Caco-2 (cell line): Measurements from ENCODE around the gene ATXN7L2. TPM values are rescaled to one million over a fixed set of nuclear protein-coding genes. Genes with fewer than 3 reads are reported as not detected.

Experiments
- Bru-seq: library from RNA; stranded (reverse); fragments of 400-500 nt; gene quantifications from one replicate; lab custom pipeline; 2021; lab: Mats Ljungman, UMichigan
- BruChase-seq, 2 experiments: library from RNA; stranded (reverse); fragments of 400-500 nt; gene quantifications; one replicate each; lab custom pipeline; 2021; lab: Mats Ljungman, UMichigan
- BruUV-seq: library from RNA; stranded (reverse); fragments of 400-500 nt; replicated peaks from 2 replicates; lab custom pipeline; 2021; lab: Mats Ljungman, UMichigan
- CTCF ChIA-PET: fragments of 300-600 bp; sonication (Branson Sonifier 250); formaldehyde crosslinking; loops from one replicate; lab custom pipeline; 2022; ENCODE audit warnings: antibody characterized with exemption; lab: Charles Lee
- POLR2A ChIA-PET: fragments of 300-600 bp; sonication (Branson Sonifier 250); formaldehyde crosslinking; loops from one replicate; lab custom pipeline; 2022; ENCODE audit warnings: antibody characterized with exemption; lab: Charles Lee
- DNase-seq, 2 experiments: peaks; one replicate each; pipeline versions ENCODE4 v3.0.0 to v3.0.0-alpha.2; 2020 to 2022
- H3K27me3 ChIP-seq: replicated peaks from 2 replicates; pipeline ENCODE4 v1.6.0; 2011; ENCODE audit warnings: low read length; ENCODE audit not compliant: control insufficient read depth, insufficient read depth
- H3K36me3 ChIP-seq: 2 replicates; pipeline ENCODE4 v1.5.1; 2011; ENCODE audit warnings: low read length; ENCODE audit not compliant: control insufficient read depth, insufficient read depth
- H3K4me1 ChIP-seq: fragments of 250-450 bp; sonication (Bioruptor Pico); 2 replicates; pipeline ENCODE4 v1.5.1; 2020; ENCODE audit warnings: mild to moderate bottlenecking
- H3K4me3 ChIP-seq: 2 replicates; pipeline ENCODE4 v1.5.1; 2011; ENCODE audit warnings: low read depth, mild to moderate bottlenecking, control low read depth, low read length
- H3K9me3 ChIP-seq: fragments of 250-450 bp; sonication (Bioruptor Pico); 2 replicates; pipeline ENCODE4 v1.5.1; 2020; ENCODE audit warnings: mild to moderate bottlenecking, moderate library complexity
- H3K27ac Mint-ChIP-seq: one replicate; pipeline ENCODE4 v1.8.0; 2022; ENCODE audit warnings: mixed read lengths; ENCODE audit not compliant: unreplicated experiment
- H3K27me3 Mint-ChIP-seq: one replicate; pipeline ENCODE4 v1.8.0; 2022; ENCODE audit warnings: mixed read lengths; ENCODE audit not compliant: insufficient read depth, unreplicated experiment
- H3K36me3 Mint-ChIP-seq: one replicate; pipeline ENCODE4 v1.8.0; 2022; ENCODE audit warnings: mild to moderate bottlenecking, mixed read lengths; ENCODE audit not compliant: insufficient read depth, unreplicated experiment
- H3K4me1 Mint-ChIP-seq: one replicate; pipeline ENCODE4 v1.8.0; 2022; ENCODE audit warnings: low read depth, mixed read lengths; ENCODE audit not compliant: unreplicated experiment
- H3K4me3 Mint-ChIP-seq: one replicate; pipeline ENCODE4 v1.8.0; 2022; ENCODE audit warnings: mild to moderate bottlenecking, moderate library complexity, mixed read lengths; ENCODE audit not compliant: unreplicated experiment
- H3K9me3 Mint-ChIP-seq: one replicate; pipeline ENCODE4 v1.8.0; 2022; ENCODE audit warnings: mixed read lengths; ENCODE audit not compliant: unreplicated experiment
- intact Hi-C: fragments of 100-400 bp; cut with micrococcal nuclease; formaldehyde crosslinking; loops from one replicate; pipeline ENCODE4 v1.10.0; 2022; ENCODE audit not compliant: unreplicated experiment
- long read RNA-seq: library from polyadenylated mRNA; stranded (forward); transcript quantifications from one replicate; pipeline ENCODE4 v2.0.0, GENCODE V29; 2022
- total RNA-seq: library from RNA; stranded (reverse); gene quantifications from 2 replicates; pipeline ENCODE4 v1.2.3, GENCODE V29; 2022
- TF ChIP-seq, protein P1 (sequence below), 2 experiments: fragments of 200-600 bp in 1 of 2; IDR thresholded peaks; 1 replicate in 1 of 2; 2 replicates in 1 of 2; pipeline versions ENCODE4 v1.5.1 to v1.8.0; 2011 to 2022; ENCODE audit warnings: antibody characterized with exemption in 1 of 2, control low read depth in 1 of 2, inconsistent platforms in 1 of 2, low read depth in 1 of 2, low read length in 1 of 2, mild to moderate bottlenecking in 1 of 2, moderate library complexity in 1 of 2; ENCODE audit not compliant: insufficient read depth in 1 of 2, severe bottlenecking in 1 of 2, unreplicated experiment in 1 of 2

ATXN7L2 gene, protein sequence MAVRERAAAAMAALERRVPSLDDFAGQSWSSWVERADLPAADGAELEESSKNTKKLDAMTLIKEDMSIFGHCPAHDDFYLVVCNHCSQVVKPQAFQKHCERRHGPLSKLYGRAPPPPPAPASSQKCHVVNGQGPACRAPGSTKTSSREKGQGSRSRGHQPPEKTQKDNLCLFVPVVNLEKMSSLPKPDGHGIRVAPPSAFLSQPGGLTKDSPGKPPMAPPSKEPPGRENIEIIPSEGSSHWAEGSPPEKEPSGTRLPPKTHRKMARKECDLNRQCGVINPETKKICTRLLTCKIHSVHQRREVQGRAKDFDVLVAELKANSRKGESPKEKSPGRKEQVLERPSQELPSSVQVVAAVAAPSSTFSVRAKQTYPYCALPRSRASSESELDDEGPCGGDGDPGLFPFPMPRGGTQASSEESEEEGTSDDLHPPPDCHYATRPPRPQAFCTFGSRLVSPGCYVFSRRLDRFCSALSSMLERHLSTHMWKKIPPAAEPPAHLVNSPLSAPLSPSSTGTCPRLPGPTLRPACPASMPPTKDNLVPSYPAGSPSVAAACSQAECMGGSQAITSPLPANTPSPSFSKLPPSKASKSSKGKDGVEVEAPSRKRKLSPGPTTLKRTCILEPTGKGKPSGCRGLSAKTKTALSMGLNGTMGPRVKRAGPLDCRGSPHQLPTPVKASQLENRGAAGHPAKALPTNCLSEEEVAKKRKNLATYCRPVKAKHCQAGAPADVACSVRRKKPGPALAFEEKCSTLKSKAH
- total RNA-seq (3.9 and 4.0 TPM in 2 replicates), Bru-seq, nascent RNA (percentile 52 among the genes with signal in this experiment), BruChase-seq, experiment 1, labeled RNA remaining after a 2-hour chase (percentile 52 among the genes with signal in this experiment), BruChase-seq, experiment 2, labeled RNA remaining after a 6-hour chase (percentile 51 among the genes with signal in this experiment)
- long read RNA-seq, partial matches to known transcripts = 5 of 9 reads
- long read RNA-seq, other reads (novel, unspliced or antisense) = 4 of 9 reads

DNA sequence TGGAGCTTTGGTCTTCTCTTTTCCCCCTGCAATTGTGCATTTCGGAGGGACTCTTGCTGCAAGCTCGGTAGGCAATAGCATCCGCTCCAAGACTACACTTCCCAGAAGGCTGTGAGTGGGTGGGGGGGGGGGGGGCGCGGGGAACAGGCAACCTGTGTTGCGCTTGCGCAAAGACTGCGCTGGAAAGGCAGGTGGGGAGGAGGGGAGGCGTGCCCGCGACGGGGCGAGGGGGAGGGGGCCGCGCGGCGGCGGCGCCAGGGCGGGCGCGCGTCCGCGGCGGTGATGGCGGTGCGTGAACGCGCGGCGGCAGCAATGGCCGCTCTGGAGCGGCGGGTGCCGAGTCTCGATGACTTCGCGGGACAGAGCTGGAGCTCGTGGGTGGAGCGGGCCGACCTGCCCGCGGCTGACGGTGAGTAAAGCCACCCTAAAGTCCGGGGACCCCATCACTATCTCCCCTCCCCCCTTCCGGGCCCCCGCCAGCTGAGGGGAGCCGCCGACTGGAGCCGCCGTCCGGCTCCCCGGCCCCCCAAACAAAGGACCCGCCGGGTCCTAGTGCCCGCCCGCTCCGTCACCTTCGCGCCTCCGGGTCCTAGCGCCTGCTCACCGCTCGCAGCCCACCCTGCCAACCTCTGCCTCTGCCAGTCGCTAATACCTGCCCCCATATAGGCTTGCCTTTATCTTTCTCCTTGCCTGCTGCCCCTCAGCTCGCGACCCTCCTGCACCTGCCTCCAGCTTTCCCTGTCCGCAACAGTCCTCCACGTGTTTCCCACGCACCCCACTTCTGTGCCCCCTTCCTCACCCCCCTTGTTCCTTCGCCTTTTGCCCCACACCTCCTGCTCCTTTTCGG is at the start of gene ATXN7L2:
TSS of gene ATXN7L2 (plus strand) at position 234 of the 847 bp plus-strand sequence. CDS start at position 283, 49 bp downstream.
- H3K27ac Mint-ChIP-seq = peak within 1 kb of the TSS; percentile 88
- H3K27me3 ChIP-seq = no peaks in the 10 kb centered on the region
- intact Hi-C loops = loop anchor here (5.0 kb wide), 1 partner anchor 57 kb away; the partner anchor contains the start of gene PSMA5
- H3K36me3 Mint-ChIP-seq = no peaks in the 10 kb centered on the region
- ChIA-PET CTCF (interaction anchor here (0.6 to 1.3 kb wide), 5 partner anchors 10 to 684 kb away, joined by 3 to 8 read pairs (median 5); partner anchors contain the start of gene CYB561D1), POLR2A (interaction anchor here (0.6 kb wide), 4 partner anchors 10 to 56 kb away, joined by 3 to 12 read pairs (median 7); partner anchors contain the start of gene CYB561D1)
- peak; percentile 89 for DNase-seq
- H3K9me3 ChIP-seq = no peaks in the 10 kb centered on the region
- H3K4me1 Mint-ChIP-seq = no peaks in the 10 kb centered on the region
- TF ChIP-seq, protein P1, sequence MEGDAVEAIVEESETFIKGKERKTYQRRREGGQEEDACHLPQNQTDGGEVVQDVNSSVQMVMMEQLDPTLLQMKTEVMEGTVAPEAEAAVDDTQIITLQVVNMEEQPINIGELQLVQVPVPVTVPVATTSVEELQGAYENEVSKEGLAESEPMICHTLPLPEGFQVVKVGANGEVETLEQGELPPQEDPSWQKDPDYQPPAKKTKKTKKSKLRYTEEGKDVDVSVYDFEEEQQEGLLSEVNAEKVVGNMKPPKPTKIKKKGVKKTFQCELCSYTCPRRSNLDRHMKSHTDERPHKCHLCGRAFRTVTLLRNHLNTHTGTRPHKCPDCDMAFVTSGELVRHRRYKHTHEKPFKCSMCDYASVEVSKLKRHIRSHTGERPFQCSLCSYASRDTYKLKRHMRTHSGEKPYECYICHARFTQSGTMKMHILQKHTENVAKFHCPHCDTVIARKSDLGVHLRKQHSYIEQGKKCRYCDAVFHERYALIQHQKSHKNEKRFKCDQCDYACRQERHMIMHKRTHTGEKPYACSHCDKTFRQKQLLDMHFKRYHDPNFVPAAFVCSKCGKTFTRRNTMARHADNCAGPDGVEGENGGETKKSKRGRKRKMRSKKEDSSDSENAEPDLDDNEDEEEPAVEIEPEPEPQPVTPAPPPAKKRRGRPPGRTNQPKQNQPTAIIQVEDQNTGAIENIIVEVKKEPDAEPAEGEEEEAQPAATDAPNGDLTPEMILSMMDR (IDR thresholded peaks at IDR 0.05; ENCODE audit: insufficient read depth in 1 of 2, low read depth in 1 of 2, low read length in 1 of 2, severe bottlenecking in 1 of 2, unreplicated experiment in 1 of 2) = no peak
- H3K9me3 Mint-ChIP-seq = no peaks in the 10 kb centered on the region
- BruUV-seq = no TSS peak
- H3K36me3 ChIP-seq = no peaks in the 10 kb centered on the region
- H3K4me3 Mint-ChIP-seq = peak within 1 kb of the TSS; percentile 94
- H3K4me3 ChIP-seq = peak within 1 kb of the TSS; percentile 81
- peaks cover 5% of the 10 kb centered on the region; the same call in 1 of the 2 replicates for H3K4me1 ChIP-seq
- H3K27me3 Mint-ChIP-seq = peaks cover 7% of the 10 kb centered on the region

DNA sequence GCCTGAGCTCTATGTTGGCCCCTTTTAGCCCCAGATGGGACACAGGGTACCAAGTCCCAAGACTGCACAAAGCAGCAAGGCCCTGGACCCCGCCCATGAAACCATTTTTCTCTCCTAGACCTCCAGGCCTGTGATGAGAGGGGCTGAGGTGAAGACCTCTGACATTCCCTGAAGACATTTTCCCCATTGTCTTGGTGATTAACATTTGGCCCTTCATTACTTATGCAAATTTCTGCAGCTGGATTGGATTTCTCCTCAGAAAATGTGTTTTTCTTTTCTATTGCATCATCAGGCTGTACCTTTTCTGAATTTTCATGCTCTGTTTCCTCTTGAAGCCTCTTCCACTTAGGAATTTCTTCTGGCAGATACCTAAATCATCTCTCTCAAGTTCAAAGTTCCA is 49.2 kb upstream of the ATXN7L2 start:
- Mint-ChIP-seq H3K4me3 (no peak overlapping the region), H3K27me3 (no peaks in the 10 kb centered on the region), H3K36me3 (peaks cover 6% of the 10 kb centered on the region), H3K27ac (no peak overlapping the region), H3K9me3 (peaks cover 12% of the 10 kb centered on the region), H3K4me1 (no peaks in the 10 kb centered on the region)
- BruUV-seq = no TSS peak
- TF ChIP-seq, protein P1 (IDR thresholded peaks at IDR 0.05; ENCODE audit: insufficient read depth in 1 of 2, low read depth in 1 of 2, low read length in 1 of 2, severe bottlenecking in 1 of 2, unreplicated experiment in 1 of 2) = no peak
- DNase-seq = no peak
- ChIA-PET CTCF (no interaction called here), POLR2A (no interaction called here)
- intact Hi-C loops = no loop called here
- H3K27me3 ChIP-seq = no peaks in the 10 kb centered on the region
- H3K4me3 ChIP-seq = no peak overlapping the region
- H3K4me1 ChIP-seq = no peaks in the 10 kb centered on the region
- no peaks in the 10 kb centered on the region for H3K36me3 ChIP-seq
- H3K9me3 ChIP-seq = no peaks in the 10 kb centered on the region
